GM15510 (cell line): Measurements from ENCODE around the gene CLDN24.

ENCODE experiments used
- POLR2A ChIP-seq: IDR thresholded peaks from 3 replicates; pipeline ENCODE4 v1.6.1; 2011; ENCODE audit warnings: borderline replicate concordance; ENCODE audit not compliant: insufficient read length; ENCODE audit errors: extremely low read depth

Gene CLDN24

GRCh38 chr4:183332447-183332846 lies 10.2 kb upstream of the CLDN24 start:
- no peak for TF ChIP-seq POLR2A

GRCh38 chr4:183330841-183331240 lies 8.6 kb upstream of the CLDN24 start:
- no peak for TF ChIP-seq POLR2A

GRCh38 chr4:183329954-183330742 lies 7.9 kb upstream of the CLDN24 start:
- no peak for TF ChIP-seq POLR2A

GRCh38 chr4:183329244-183329643 lies 7.0 kb upstream of the CLDN24 start:
- no peak for TF ChIP-seq POLR2A

- no peak for TF ChIP-seq POLR2A
These were observed 6.6 kb upstream of the CLDN24 start for GRCh38 chr4:183328832-183329231.

GRCh38 chr4:183327827-183328226 lies 5.6 kb upstream of the CLDN24 start:
- TF ChIP-seq POLR2A = no peak

GRCh38 chr4:183326853-183327252 lies 4.6 kb upstream of the CLDN24 start:
- TF ChIP-seq POLR2A = no peak

- TF ChIP-seq POLR2A = no peak
These were observed 2.4 kb upstream of the CLDN24 start for GRCh38 chr4:183324619-183325018.

- no peak for TF ChIP-seq POLR2A
These were observed 1.1 kb upstream of the CLDN24 start for GRCh38 chr4:183323295-183323694.

GRCh38 chr4:183321516-183321915 lies 710 bp downstream of the CLDN24 start:
- no peak for TF ChIP-seq POLR2A

- no peak for TF ChIP-seq POLR2A
These were observed 1.1 kb downstream of the CLDN24 start for GRCh38 chr4:183321079-183321478.

- TF ChIP-seq POLR2A = no peak
These were observed 1.8 kb downstream of the CLDN24 start, which contains the start of gene CLDN22 for GRCh38 chr4:183320211-183321059. Gene CLDN22, minus strand, starts transcription at chr4:183320276. Its CDS starts 58 bp downstream, at chr4:183320218.

GRCh38 chr4:183318656-183319055 lies 3.6 kb downstream of the CLDN24 start:
- no peak for TF ChIP-seq POLR2A

- no peak for TF ChIP-seq POLR2A
These were observed 7.4 kb downstream of the CLDN24 start for GRCh38 chr4:183314806-183315205.

- TF ChIP-seq POLR2A = no peak
These were observed 7.9 kb downstream of the CLDN24 start for GRCh38 chr4:183314336-183314735.
